H1 (cell line): Measurements from ENCODE around the gene COL20A1. TPM values are rescaled to one million over a fixed set of nuclear protein-coding genes. Genes with fewer than 3 reads are reported as not detected.

Experiments
- CTCF ChIA-PET: fragments of 300-600 bp; sonication (Branson Sonifier 250); formaldehyde crosslinking; loops from one replicate; lab custom pipeline; 2021; ENCODE audit not compliant: partially characterized antibody; lab: Charles Lee
- POLR2A ChIA-PET: fragments of 300-600 bp; sonication (Branson Sonifier 250); formaldehyde crosslinking; loops from one replicate; lab custom pipeline; 2021; ENCODE audit warnings: inconsistent platforms; ENCODE audit not compliant: partially characterized antibody; lab: Charles Lee
- DNase-seq, 2 experiments: peaks; one replicate each; pipeline versions ENCODE4 v3.0.0 to v3.0.0-alpha.2; 2010 to 2022; ENCODE audit warnings: low spot score in 2 of 2, low read depth in 1 of 2, mixed read lengths in 1 of 2
- FAIRE-seq: peaks from 2 replicates; lab custom pipeline; 2011; peaks lifted over from hg19 to GRCh38; lab: Jason Lieb, UNC
- H2AFZ ChIP-seq: 2 replicates; pipeline ENCODE4 v1.8.1; 2012; ENCODE audit warnings: low read length, inconsistent platforms
- H2AK5ac ChIP-seq: 2 replicates; pipeline ENCODE4 v1.6.1; 2013; ENCODE audit warnings: low read depth, low read length
- H2BK120ac ChIP-seq: replicated peaks from 2 replicates; pipeline ENCODE3; 2013; ENCODE audit warnings: low read depth, low read length, inconsistent platforms
- H2BK12ac ChIP-seq: 2 replicates; pipeline ENCODE4 v1.6.1; 2013; ENCODE audit warnings: low read depth, low read length
- H2BK15ac ChIP-seq: 2 replicates; pipeline ENCODE4 v1.6.1; 2013; ENCODE audit warnings: low read length
- H2BK20ac ChIP-seq: 2 replicates; pipeline ENCODE4 v1.6.1; 2013; ENCODE audit warnings: low read length
- H2BK5ac ChIP-seq: 2 replicates; pipeline ENCODE4 v1.6.1; 2013; ENCODE audit warnings: low read depth, low read length
- H3K14ac ChIP-seq: 2 replicates; pipeline ENCODE4 v1.6.1; 2013; ENCODE audit warnings: inconsistent platforms; ENCODE audit not compliant: insufficient read length
- H3K18ac ChIP-seq: 2 replicates; pipeline ENCODE4 v1.6.1; 2013; ENCODE audit warnings: low read length; ENCODE audit errors: extremely low read depth
- H3K23ac ChIP-seq: 2 replicates; pipeline ENCODE4 v1.6.1; 2013; ENCODE audit warnings: inconsistent platforms; ENCODE audit not compliant: insufficient read length
- H3K23me2 ChIP-seq: 2 replicates; pipeline ENCODE4 v1.6.1; 2013; ENCODE audit warnings: low read depth, low read length
- H3K27ac ChIP-seq: 2 replicates; pipeline ENCODE4 v1.6.1; 2011; ENCODE audit warnings: low read depth, low read length, inconsistent platforms
- H3K27me3 ChIP-seq, 4 experiments: replicated peaks in 1 of 4; 1 replicate in 1 of 4; 2 replicates in 3 of 4; pipeline versions ENCODE4 v1.6.1 to v1.8.1; 2011 to 2013; ENCODE audit warnings: low read length in 3 of 4, mild to moderate bottlenecking in 3 of 4, inconsistent platforms in 2 of 4, mixed read lengths in 2 of 4, moderate library complexity in 1 of 4; ENCODE audit not compliant: control insufficient read depth in 3 of 4, insufficient read depth in 3 of 4; ENCODE audit errors: extremely low read depth in 1 of 4
- H3K36me3 ChIP-seq, 4 experiments: 2 replicates each; pipeline versions ENCODE4 v1.6.1 to v1.8.1; 2011 to 2013; ENCODE audit warnings: mild to moderate bottlenecking in 4 of 4, low read length in 3 of 4, moderate library complexity in 2 of 4, control low read depth in 1 of 4, inconsistent platforms in 1 of 4; ENCODE audit not compliant: insufficient read depth in 4 of 4, control insufficient read depth in 2 of 4
- H3K4ac ChIP-seq: replicated peaks from 2 replicates; pipeline ENCODE3; 2013; ENCODE audit warnings: low read length, low read depth, mixed read lengths, inconsistent platforms; ENCODE audit not compliant: insufficient read length
- H3K4me1 ChIP-seq, 4 experiments: replicated peaks in 1 of 4; 1 replicate in 1 of 4; 2 replicates in 3 of 4; pipeline versions ENCODE4 v1.6.1 to v1.8.1; 2011 to 2013; ENCODE audit warnings: low read length in 3 of 4, inconsistent platforms in 2 of 4, mixed read lengths in 1 of 4; ENCODE audit not compliant: insufficient read depth in 4 of 4, control insufficient read depth in 3 of 4
- H3K4me2 ChIP-seq, 2 experiments: 2 replicates each; pipeline versions ENCODE4 v1.6.1 to v1.8.1; 2011 to 2013; ENCODE audit warnings: low read depth in 2 of 2, low read length in 2 of 2, control low read depth in 1 of 2, inconsistent platforms in 1 of 2, mild to moderate bottlenecking in 1 of 2; ENCODE audit not compliant: insufficient read depth in 1 of 2
- H3K4me3 ChIP-seq, 4 experiments: fragments of 200-600, 300-600 bp in 1 of 4; sonication (generic), shearing (Covaris generic), sonication (Bioruptor Twin) in 1 of 4; 2 replicates each; pipeline versions ENCODE4 v1.5.1 to v1.8.1; 2011 to 2016; ENCODE audit warnings: low read length in 4 of 4, low read depth in 3 of 4, control low read depth in 2 of 4, inconsistent platforms in 2 of 4, mild to moderate bottlenecking in 2 of 4, mixed read lengths in 1 of 4, moderate library complexity in 1 of 4; ENCODE audit not compliant: insufficient read depth in 2 of 4; ENCODE audit errors: extremely low read depth in 1 of 4
- H3K56ac ChIP-seq: replicated peaks from 2 replicates; pipeline ENCODE3; 2013; ENCODE audit warnings: low read depth, mild to moderate bottlenecking, mixed read lengths, low read length, inconsistent platforms; ENCODE audit not compliant: insufficient read length
- H3K79me1 ChIP-seq: 2 replicates; pipeline ENCODE4 v1.6.1; 2013; ENCODE audit warnings: low read depth, low read length, control low read depth
- H3K79me2 ChIP-seq, 2 experiments: 2 replicates each; pipeline versions ENCODE4 v1.6.1 to v1.8.1; 2012 to 2013; ENCODE audit warnings: low read length in 2 of 2, mild to moderate bottlenecking in 2 of 2, inconsistent platforms in 1 of 2; ENCODE audit not compliant: insufficient read depth in 2 of 2, control insufficient read depth in 1 of 2
- H3K9ac ChIP-seq, 4 experiments: replicated peaks in 1 of 4; 1 replicate in 1 of 4; 2 replicates in 3 of 4; pipeline versions ENCODE4 v1.6.1 to v1.8.1; 2011 to 2013; ENCODE audit warnings: low read depth in 3 of 4, low read length in 3 of 4, control low read depth in 2 of 4, mild to moderate bottlenecking in 2 of 4, moderate library complexity in 2 of 4, inconsistent platforms in 1 of 4; ENCODE audit errors: extremely low read depth in 1 of 4
- H3K9me3 ChIP-seq, 2 experiments: 2 replicates each; pipeline versions ENCODE4 v1.6.1 to v1.8.1; 2012 to 2013; ENCODE audit warnings: mild to moderate bottlenecking in 2 of 2, moderate library complexity in 2 of 2, control low read depth in 1 of 2, inconsistent platforms in 1 of 2, low read depth in 1 of 2, low read length in 1 of 2, mixed read lengths in 1 of 2; ENCODE audit not compliant: insufficient read depth in 2 of 2
- H4K20me1 ChIP-seq, 2 experiments: replicated peaks in 1 of 2; 2 replicates each; pipeline versions ENCODE3 to v1.8.1; 2011 to 2013; ENCODE audit warnings: inconsistent platforms in 2 of 2, low read length in 2 of 2, mild to moderate bottlenecking in 1 of 2; ENCODE audit not compliant: insufficient read depth in 2 of 2, control insufficient read depth in 1 of 2
- H4K5ac ChIP-seq: 2 replicates; pipeline ENCODE4 v1.6.1; 2013; ENCODE audit warnings: low read length, low read depth, mixed read lengths, inconsistent platforms; ENCODE audit not compliant: insufficient read length
- H4K8ac ChIP-seq: 2 replicates; pipeline ENCODE4 v1.8.0; 2013; ENCODE audit warnings: mild to moderate bottlenecking, moderate library complexity, low read length, inconsistent platforms; ENCODE audit not compliant: insufficient read depth; ENCODE audit errors: extremely low read depth
- H4K91ac ChIP-seq: replicated peaks from 2 replicates; pipeline ENCODE3; 2013; ENCODE audit warnings: low read length, mixed read lengths, inconsistent platforms; ENCODE audit not compliant: insufficient read length
- BACH1 ChIP-seq: IDR thresholded peaks from 2 replicates; pipeline ENCODE4 v1.6.1; 2012; ENCODE audit warnings: low read length, improper control_type of control experiment
- BCL11A ChIP-seq, 2 experiments: IDR thresholded peaks; one replicate each; pipeline ENCODE4 v1.6.1; 2011; ENCODE audit warnings: low read depth in 2 of 2, low read length in 2 of 2, mild to moderate bottlenecking in 2 of 2
- JUND ChIP-seq: IDR thresholded peaks from 2 replicates; pipeline ENCODE4 v1.6.1; 2011; ENCODE audit warnings: mild to moderate bottlenecking, improper control_type of control experiment, low read length
- PHF8 ChIP-seq: fragments of 200-600 bp; sonication (generic); conservative IDR thresholded peaks from 2 replicates; pipeline ENCODE4 v1.7.1; 2012; ENCODE audit warnings: low read depth, mild to moderate bottlenecking, inconsistent platforms, low read length, moderate library complexity
- SIN3A ChIP-seq, 2 experiments: IDR thresholded peaks in 1 of 2; conservative IDR thresholded peaks in 1 of 2; 2 replicates each; pipeline ENCODE4 v1.6.1; 2011 to 2012; ENCODE audit warnings: low read length in 2 of 2, improper control_type of control experiment in 1 of 2, low read depth in 1 of 2, mild to moderate bottlenecking in 1 of 2
- SRF ChIP-seq: IDR thresholded peaks from 2 replicates; pipeline ENCODE4 v1.6.1; 2011; ENCODE audit warnings: mild to moderate bottlenecking, low read depth, low read length, moderate library complexity
- TAF7 ChIP-seq: optimal IDR thresholded peaks from 2 replicates; pipeline ENCODE3; 2011; ENCODE audit warnings: low read depth, mild to moderate bottlenecking, inconsistent platforms, low read length, moderate library complexity, borderline replicate concordance
- WGBS, 2 experiments: shearing (Covaris generic) in 1 of 2; methylation state at CpG; one replicate each; pipeline versions ENCODE4 v1.1.6 to v1.1.7; 2013 to 2015; ENCODE audit warnings: low lambda C conversion rate in 2 of 2, mixed read lengths in 2 of 2, inconsistent platforms in 1 of 2, low coverage in 1 of 2, missing lambda C conversion rate in 1 of 2; ENCODE audit not compliant: insufficient replicate concordance in 2 of 2, insufficient coverage in 1 of 2, insufficient read length in 1 of 2; ENCODE audit errors: extremely low coverage in 1 of 2, missing lambda C conversion rate in 1 of 2; 5-methylcytosine and 5-hydroxymethylcytosine counted together
- polyA plus RNA-seq, 7 experiments: library from polyadenylated mRNA; depleted of rRNA in 3 of 7; stranded (reverse) in 5 of 7; unstranded in 2 of 7; fragments of >200 nt in 5 of 7; fragments of 200-250 nt in 2 of 7; gene quantifications; 1 replicate in 5 of 7; 2 replicates in 1 of 7; 4 replicates in 1 of 7; pipeline versions ENCODE4 v1.2.1 to v1.2.3, GENCODE V29; 2011 to 2013; ENCODE audit warnings: missing spikeins in 2 of 7, mixed read lengths in 2 of 7
- total RNA-seq: library from RNA; stranded (reverse); fragmentation: NEBNext Ultra II Directional; extraction: Animal tissue kit (Norgen Biotek cat#: 25700); gene quantifications from 2 replicates; pipeline ENCODE4 v1.2.1, GENCODE V29; 2021
- TF ChIP-seq, protein P1 (sequence below): IDR thresholded peaks from 2 replicates; pipeline ENCODE4 v1.6.1; 2012; ENCODE audit warnings: inconsistent platforms
- TF ChIP-seq, protein P2 (sequence below), 3 experiments: IDR thresholded peaks; 1 replicate in 2 of 3; 2 replicates in 1 of 3; pipeline versions ENCODE4 v1.5.1 to v1.6.1; 2011; ENCODE audit warnings: low read length in 3 of 3, mild to moderate bottlenecking in 3 of 3, inconsistent platforms in 2 of 3, low read depth in 1 of 3, moderate library complexity in 1 of 3; ENCODE audit not compliant: insufficient read depth in 1 of 3; ENCODE audit errors: control extremely low read depth in 1 of 3

COL20A1 gene
- total and polyA plus RNA-seq, 2 of the 8 experiments (the other 6 are each of a cell fraction or from before 2014, with no cell fraction given), result 0.19 to 0.21 TPM

DNA sequence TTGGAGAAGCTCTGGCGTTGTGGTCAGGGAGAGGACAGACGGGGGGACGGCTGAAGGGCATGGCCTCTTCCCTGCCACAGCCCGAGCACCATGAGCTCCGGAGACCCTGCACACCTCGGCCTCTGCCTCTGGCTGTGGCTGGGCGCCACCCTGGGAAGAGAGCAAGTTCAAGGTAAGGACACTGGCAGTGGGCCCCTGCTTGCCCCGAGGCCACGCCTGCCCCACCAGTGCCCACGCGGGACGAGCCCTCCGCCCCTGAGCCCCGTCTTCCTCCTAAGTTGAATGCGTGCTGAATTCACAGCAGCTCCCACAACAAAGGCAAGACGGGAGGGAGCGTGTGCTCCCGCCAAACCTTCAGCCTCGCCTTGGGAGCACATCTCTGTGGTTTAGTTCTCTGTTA is 2.0 kb downstream of the COL20A1 start:
- WGBS, 2 experiments, result 65% methylated on average over 15 of the region's 19 CpGs; no CpG with 5 or more reads in 1 of the 2 experiments
- H3K27ac ChIP-seq, result no peak overlapping the region
- H3K23ac ChIP-seq, result no peak overlapping the region
- H3K36me3 ChIP-seq, result no peaks in the 10 kb centered on the region
- H2BK12ac ChIP-seq, result peak overlapping the region; percentile 95; the same call in 1 of the 2 replicates
- H3K9ac ChIP-seq, result no peak overlapping the region
- no peaks in the 10 kb centered on the region; the same call in 1 of the 2 replicates for H3K79me1 ChIP-seq
- ChIA-PET CTCF (interaction anchor here (0.6 to 9.9 kb wide), 11 partner anchors 15 to 506 kb away, joined by 3 to 81 read pairs (median 9); partner anchors contain the start of gene BIRC7), POLR2A (interaction anchor here (0.6 to 2.8 kb wide), 13 partner anchors 14 to 76 kb away, joined by 3 to 10 read pairs (median 3); partner anchors contain the start of genes ARFGAP1 and NKAIN4)
- DNase-seq (no peak), FAIRE-seq (no peak)
- H2AFZ ChIP-seq, result no peak overlapping the region
- H3K56ac ChIP-seq, result no peak overlapping the region
- H3K27me3 ChIP-seq, result peaks cover 0 to 9% (median 4%) of the 10 kb centered on the region in 4 experiments; a peak in 3 of 7 replicates
- peak overlapping the region; percentile 57 for H4K8ac ChIP-seq
- no peak overlapping the region; a peak in 1 of 8 replicates for H3K4me3 ChIP-seq
- peak overlapping the region; percentile 71 for H3K18ac ChIP-seq
- no peaks in the 10 kb centered on the region for H3K79me2 ChIP-seq
- peak overlapping the region; percentile 82 for H2BK120ac ChIP-seq
- H4K5ac ChIP-seq, result no peak overlapping the region
- peak overlapping the region; percentile 79 for H4K91ac ChIP-seq
- no peaks in the 10 kb centered on the region for H3K9me3 ChIP-seq
- peaks cover 0 to 33% (median 26%) of the 10 kb centered on the region in 4 experiments; a peak in 6 of 7 replicates for H3K4me1 ChIP-seq
- H3K14ac ChIP-seq, result no peak overlapping the region
- peaks cover 3% of the 10 kb centered on the region; the same call in 1 of the 2 replicates for H3K23me2 ChIP-seq
- H2BK20ac ChIP-seq, result peak overlapping the region; percentile 80; the same call in 1 of the 2 replicates
- peak overlapping the region; percentile 99; the same call in 1 of the 2 replicates for H2BK15ac ChIP-seq
- peak overlapping the region; percentile 91 for H3K4ac ChIP-seq
- peaks cover 0 to 2% of the 10 kb centered on the region in 2 experiments for H4K20me1 ChIP-seq
- peak overlapping the region in 1 of 2 experiments; percentile 57; a peak in 2 of 4 replicates for H3K4me2 ChIP-seq
- peak overlapping the region; percentile 93; the same call in 1 of the 2 replicates for H2AK5ac ChIP-seq
- H2BK5ac ChIP-seq, result peak overlapping the region; percentile 78; the same call in 1 of the 2 replicates
- TF ChIP-seq, protein P1, sequence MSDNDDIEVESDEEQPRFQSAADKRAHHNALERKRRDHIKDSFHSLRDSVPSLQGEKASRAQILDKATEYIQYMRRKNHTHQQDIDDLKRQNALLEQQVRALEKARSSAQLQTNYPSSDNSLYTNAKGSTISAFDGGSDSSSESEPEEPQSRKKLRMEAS, result no peak
- no peak for TF ChIP-seq TAF7
- no peak for TF ChIP-seq BACH1
- TF ChIP-seq, protein P2, sequence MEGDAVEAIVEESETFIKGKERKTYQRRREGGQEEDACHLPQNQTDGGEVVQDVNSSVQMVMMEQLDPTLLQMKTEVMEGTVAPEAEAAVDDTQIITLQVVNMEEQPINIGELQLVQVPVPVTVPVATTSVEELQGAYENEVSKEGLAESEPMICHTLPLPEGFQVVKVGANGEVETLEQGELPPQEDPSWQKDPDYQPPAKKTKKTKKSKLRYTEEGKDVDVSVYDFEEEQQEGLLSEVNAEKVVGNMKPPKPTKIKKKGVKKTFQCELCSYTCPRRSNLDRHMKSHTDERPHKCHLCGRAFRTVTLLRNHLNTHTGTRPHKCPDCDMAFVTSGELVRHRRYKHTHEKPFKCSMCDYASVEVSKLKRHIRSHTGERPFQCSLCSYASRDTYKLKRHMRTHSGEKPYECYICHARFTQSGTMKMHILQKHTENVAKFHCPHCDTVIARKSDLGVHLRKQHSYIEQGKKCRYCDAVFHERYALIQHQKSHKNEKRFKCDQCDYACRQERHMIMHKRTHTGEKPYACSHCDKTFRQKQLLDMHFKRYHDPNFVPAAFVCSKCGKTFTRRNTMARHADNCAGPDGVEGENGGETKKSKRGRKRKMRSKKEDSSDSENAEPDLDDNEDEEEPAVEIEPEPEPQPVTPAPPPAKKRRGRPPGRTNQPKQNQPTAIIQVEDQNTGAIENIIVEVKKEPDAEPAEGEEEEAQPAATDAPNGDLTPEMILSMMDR (IDR thresholded peaks at IDR 0.05; ENCODE audit: control extremely low read depth in 1 of 3, insufficient read depth in 1 of 3, low read depth in 1 of 3, low read length in 3 of 3), result no peak
- no peak for TF ChIP-seq SIN3A (conservative IDR thresholded peaks at IDR 0.05 in 1 of 2, IDR thresholded peaks at IDR 0.05 in 1 of 2; ENCODE audit: low read depth in 1 of 2, low read length in 2 of 2)
- TF ChIP-seq JUND, result no peak
- no peak for TF ChIP-seq SRF
- no peak for TF ChIP-seq BCL11A (IDR thresholded peaks at IDR 0.05; ENCODE audit: low read depth in 2 of 2, low read length in 2 of 2)
- TF ChIP-seq PHF8, result no peak
